ENCODE measurements around the gene TCF7. TPM values are rescaled to one million over a fixed set of nuclear protein-coding genes. Genes with fewer than 3 reads are reported as not detected.

Gene TCF7
- total RNA-seq, 1 experiment from 2014 or later: 18.2 TPM

DNA sequence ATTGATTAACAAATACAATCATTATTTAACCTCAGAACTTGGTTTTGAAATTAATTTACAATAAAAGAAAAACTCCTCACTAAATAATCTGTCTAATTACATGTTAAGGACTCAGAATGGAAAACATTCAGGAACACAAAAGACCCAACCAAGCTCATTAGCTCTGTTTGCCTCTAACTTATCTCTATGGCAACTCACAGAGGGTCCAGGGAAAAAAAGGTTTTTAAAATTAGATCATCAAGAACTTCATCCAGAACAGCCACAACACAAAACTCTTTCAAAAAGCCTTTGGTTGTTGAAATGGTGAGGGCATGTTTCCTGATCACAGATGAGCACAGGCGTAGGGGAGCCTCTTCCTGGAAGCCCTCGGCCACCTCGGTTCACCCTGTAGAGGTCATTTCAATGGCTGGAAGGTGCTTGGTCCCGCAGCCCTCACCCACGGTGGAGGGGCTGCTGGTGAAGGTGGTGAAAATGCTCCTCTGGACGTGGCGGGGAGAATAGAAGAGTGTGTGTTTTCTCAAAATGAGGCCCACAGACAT lies 17.2 kb upstream of the TCF7 start:
- Histone ChIP-seq H3K79me2 (ENCODE audit: insufficient read depth, low read length) (no peaks in the 10 kb centered on the region), H2BK120ac (ENCODE audit: low read depth, low read length, poor library complexity, severe bottlenecking) (no peak overlapping the region), H3K9me3 (ENCODE audit: control insufficient read depth, low read depth, low read length) (no peaks in the 10 kb centered on the region), H3K23me2 (ENCODE audit: insufficient read length, low read depth, low read length, poor library complexity, severe bottlenecking) (no peaks in the 10 kb centered on the region), H3K27ac (ENCODE audit: insufficient read length, low read depth, low read length) (no peak overlapping the region), H2AFZ (ENCODE audit: low read length) (no peak overlapping the region), H3K79me1 (ENCODE audit: insufficient read depth, low read depth, low read length, poor library complexity, severe bottlenecking) (no peaks in the 10 kb centered on the region), H3K9ac (ENCODE audit: extremely low read depth, insufficient read length, low read length) (no peak overlapping the region), H3K27me3 (ENCODE audit: insufficient read depth, low read length) (peaks cover 5% of the 10 kb centered on the region; the same call in 1 of the 2 replicates), H3K14ac (ENCODE audit: insufficient read depth, low read length) (no peak overlapping the region), H3K56ac (ENCODE audit: insufficient read length, low read depth, low read length) (no peak overlapping the region), H3K4me1 (ENCODE audit: insufficient read depth, low read length) (no peaks in the 10 kb centered on the region), H4K20me1 (ENCODE audit: control insufficient read depth, insufficient read depth, insufficient read length) (peaks cover 3% of the 10 kb centered on the region), H2BK12ac (ENCODE audit: insufficient read length, low read depth, low read length) (no peak overlapping the region), H3T11ph (ENCODE audit: low read length) (no peak overlapping the region), H2BK15ac (ENCODE audit: low read depth, low read length) (no peak overlapping the region), H4K91ac (ENCODE audit: insufficient read length, low read depth, low read length) (no peak overlapping the region), H3K18ac (ENCODE audit: insufficient read length, low read depth, low read length) (peak overlapping the region; percentile 15), H2AK5ac (ENCODE audit: insufficient read length, low read length) (no peak overlapping the region), H2BK20ac (ENCODE audit: low read depth, low read length, poor library complexity, severe bottlenecking) (no peak overlapping the region), H4K8ac (replicated peaks; ENCODE audit: insufficient read length, low read depth, low read length) (no peak overlapping the region), H3K23ac (ENCODE audit: insufficient read length, low read depth, low read length) (no peak overlapping the region), H2BK5ac (ENCODE audit: insufficient read length, low read length) (no peak overlapping the region), H4K5ac (ENCODE audit: insufficient read length, low read depth, low read length) (no peak overlapping the region), H3K4me2 (ENCODE audit: insufficient read depth, insufficient read length, low read length) (no peak overlapping the region), H3K4ac (ENCODE audit: low read depth, low read length) (no peak overlapping the region)
- H3K4me3 Mint-ChIP-seq: no peak overlapping the region
- no peak overlapping the region for H3K27ac Mint-ChIP-seq
- H3K9me3 Mint-ChIP-seq: no peaks in the 10 kb centered on the region
- DNase-seq: no peak
- TF ChIP-seq, protein P1, sequence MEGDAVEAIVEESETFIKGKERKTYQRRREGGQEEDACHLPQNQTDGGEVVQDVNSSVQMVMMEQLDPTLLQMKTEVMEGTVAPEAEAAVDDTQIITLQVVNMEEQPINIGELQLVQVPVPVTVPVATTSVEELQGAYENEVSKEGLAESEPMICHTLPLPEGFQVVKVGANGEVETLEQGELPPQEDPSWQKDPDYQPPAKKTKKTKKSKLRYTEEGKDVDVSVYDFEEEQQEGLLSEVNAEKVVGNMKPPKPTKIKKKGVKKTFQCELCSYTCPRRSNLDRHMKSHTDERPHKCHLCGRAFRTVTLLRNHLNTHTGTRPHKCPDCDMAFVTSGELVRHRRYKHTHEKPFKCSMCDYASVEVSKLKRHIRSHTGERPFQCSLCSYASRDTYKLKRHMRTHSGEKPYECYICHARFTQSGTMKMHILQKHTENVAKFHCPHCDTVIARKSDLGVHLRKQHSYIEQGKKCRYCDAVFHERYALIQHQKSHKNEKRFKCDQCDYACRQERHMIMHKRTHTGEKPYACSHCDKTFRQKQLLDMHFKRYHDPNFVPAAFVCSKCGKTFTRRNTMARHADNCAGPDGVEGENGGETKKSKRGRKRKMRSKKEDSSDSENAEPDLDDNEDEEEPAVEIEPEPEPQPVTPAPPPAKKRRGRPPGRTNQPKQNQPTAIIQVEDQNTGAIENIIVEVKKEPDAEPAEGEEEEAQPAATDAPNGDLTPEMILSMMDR (conservative IDR thresholded peaks at IDR 0.05): no peak
- peaks cover 56% of the 10 kb centered on the region in 2 experiments for H3K4me1 Mint-ChIP-seq
- H3K36me3 Mint-ChIP-seq (ENCODE audit: insufficient read depth in 1 of 3, low read depth in 3 of 3): no peaks in the 10 kb centered on the region
- no CpG with 5 or more reads among the region's 7 CpGs for WGBS (ENCODE audit: extremely low coverage, insufficient read length, low lambda C conversion rate)
- H3K27me3 Mint-ChIP-seq (ENCODE audit: low read depth): peaks cover 63% of the 10 kb centered on the region

Data from H9 (cell line).